HG03558 (cell line): ENCODE results near the gene SRGN.
A peak's percentile ranks its signal among the peaks of the same experiment; 100 is the strongest.
"Not testable (repeated sequence)": the region's sequence is repeated elsewhere in the genome, so short reads cannot be mapped to it uniquely, and the experiment has no call there.

ENCODE experiments used
- ATAC-seq: cut with Tn5 transposase; IDR thresholded peaks from one replicate; pipeline ENCODE4 v1.9.1; 2021; ENCODE audit warnings: moderate number of reproducible peaks; ENCODE audit not compliant: unreplicated experiment; ENCODE audit errors: extremely low read depth

Gene SRGN

DNA sequence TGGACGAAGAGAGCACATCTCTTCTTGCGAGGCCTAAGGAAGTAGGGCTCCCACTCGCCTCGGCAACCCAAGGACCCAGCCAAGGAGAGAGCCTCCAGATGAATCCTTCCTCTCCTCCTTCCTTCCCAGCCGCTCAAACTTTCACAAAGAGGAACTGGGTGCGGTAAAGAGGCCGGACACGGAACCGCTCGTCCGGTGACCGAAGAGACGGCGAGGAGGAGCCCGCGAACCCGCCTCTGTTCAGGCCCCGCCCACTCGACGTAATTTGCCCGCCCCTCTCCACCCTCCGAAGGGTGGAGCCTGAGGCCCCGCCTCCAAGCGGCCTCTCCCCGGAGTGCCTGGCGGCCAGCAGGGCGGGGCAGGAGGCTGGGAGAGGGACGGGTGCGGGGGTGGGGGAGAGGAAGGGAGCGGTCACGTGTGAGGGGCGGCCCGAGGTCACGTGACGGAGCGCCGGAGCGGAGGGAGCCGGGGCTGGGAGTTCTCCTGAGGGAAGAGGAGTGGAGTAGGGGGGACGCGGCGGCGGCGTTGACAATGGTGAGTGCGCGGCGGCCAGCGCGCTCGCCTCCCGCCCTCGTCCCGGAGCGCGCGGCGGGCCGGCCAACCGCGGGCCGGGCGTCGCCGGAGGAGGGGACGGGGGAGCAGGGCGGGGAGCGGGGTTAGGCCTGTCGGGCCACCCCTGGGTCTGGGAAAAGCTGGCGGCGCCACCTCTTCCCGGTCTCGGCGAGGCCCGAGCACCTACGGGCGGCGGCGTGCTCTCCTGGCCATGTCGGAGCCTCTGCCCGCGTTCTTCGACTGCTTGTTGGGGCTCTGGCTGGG, 36.1 kb downstream of the SRGN start, which contains the start of gene VPS26A:
VPS26A (plus strand) TSS at position 432 of the 816 bp plus-strand sequence; CDS start at position 532, 100 bp downstream.
- ATAC-seq, result peak; percentile 55

DNA sequence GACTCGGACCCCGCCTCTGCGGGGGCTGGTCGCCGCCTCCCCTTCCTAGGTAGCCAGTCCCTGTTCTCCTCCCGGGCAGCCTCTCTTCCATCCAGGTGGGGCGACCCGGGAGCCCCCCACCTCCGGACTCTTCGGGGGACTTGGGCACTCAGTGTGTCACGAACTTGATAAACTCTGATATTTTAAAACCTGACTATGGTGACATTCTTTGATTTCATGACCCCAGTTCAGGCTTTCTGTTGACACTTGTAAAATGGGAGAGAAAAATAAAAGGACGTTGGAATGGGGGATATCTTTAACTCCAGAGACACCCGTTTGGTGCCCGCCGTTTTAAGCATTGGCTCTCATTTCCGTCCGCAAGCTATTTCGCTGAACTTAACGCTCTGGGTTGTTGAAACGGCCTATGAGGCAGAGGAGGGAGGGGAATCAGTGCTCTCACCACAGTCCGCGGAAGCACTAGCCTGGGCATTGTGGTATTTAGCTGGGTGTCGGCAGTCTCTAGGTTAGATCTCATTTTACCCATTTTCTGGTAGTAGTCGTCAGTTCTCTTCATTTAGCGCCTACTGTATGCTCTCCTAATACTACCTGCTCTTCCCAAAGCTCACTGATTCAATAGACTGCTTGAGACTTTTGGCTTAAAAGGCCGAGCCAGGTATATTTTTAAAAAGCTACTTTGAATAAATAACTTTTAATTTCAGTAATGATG, 36.8 kb downstream of the SRGN start:
- no peak for ATAC-seq

DNA sequence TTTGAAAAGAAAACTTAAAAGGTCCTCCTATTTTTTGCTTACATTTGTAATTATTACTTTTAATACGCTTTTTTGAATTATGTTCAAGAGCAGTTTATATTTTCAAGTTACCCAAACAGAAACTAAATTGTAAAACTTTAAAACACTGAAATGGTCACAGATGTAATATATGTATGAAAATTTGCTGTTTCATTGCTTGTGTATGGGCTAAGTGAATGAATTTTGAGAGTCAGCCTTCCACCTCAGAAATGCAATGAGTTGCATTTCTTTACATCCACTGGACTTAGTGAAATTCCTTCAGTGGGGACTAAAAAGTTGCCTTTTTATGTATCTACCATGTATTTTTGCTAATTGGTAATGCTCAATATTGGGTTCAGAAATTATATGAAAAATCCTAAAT, 37.7 kb downstream of the SRGN start:
- no peak for ATAC-seq

DNA sequence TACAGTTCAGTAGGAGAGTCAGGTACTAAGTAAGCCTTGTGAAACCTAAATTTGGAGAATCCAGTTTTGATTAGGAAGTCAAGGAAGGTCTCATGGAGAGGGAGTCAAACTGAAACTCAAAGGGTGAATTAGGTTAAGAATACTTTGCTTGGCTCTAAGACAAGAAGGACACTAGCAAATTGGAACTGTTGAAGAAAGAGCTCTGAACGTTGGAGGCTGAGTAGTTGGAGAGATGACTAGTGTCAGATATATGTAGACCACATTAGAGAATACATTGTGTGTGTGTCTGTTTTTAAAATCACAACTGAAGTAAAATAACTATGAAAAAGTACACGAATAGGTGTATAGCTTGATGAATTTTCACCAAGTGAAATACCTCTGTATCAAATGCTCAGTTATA, 42.3 kb downstream of the SRGN start:
- ATAC-seq, result no peak

DNA sequence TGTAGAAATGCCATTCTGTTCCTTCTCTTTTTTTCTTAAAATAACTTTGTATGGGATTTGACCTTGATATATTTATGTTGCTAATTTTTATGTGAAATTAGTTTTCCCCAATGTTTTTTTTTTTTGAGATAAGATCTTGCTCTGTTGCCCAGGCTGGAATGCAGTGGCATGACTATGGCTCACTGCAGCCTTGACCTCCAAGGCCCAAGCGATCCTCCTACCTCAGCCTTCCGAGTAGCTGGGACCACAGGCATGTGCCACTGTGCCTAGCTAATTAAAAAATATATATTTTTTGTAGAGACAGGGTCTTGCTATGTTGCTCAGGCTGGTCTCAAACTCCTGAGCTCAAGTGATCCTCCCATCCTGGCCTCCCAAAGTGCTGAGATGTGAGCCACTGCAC, 52.1 kb downstream of the SRGN start:
- no peak for ATAC-seq

DNA sequence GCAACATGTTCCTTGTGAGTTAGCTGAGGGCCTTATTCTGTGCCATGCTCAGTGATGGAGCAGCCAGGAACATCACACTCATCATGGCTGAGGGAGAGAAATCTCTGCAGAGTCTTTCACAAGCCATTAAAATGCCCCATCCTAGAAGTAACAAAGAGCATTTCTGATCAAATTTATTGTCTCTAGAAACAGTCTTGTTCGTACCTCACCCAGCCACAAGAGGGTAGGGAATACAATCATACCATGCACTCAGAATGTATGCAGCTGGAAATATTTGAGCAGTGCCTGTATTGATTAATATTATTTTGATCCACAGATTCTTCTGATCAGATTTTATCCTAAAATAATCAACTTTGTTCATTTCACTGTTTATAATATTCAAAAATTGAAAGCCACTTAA, 53.4 kb downstream of the SRGN start:
- no peak for ATAC-seq

DNA sequence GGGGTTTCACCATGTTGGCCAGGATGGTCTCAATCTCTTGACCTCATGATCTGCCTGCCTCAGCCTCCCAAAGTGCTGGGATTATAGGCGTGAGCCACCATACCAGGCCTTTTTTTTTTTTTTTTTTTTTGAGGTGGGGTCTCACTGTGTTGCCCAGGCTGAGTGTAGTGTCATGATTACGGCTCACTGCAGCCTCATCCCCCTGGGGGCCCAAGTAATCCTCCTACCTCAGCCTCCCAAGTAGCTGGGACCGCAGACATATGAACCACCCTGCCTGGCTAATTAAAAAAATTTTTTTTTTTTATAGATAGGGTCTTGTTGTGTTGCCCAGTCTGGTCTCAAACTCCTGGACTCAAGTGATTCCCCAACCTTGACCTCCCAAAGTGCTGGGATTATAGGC, 54.2 kb downstream of the SRGN start:
- ATAC-seq, result not testable (repeated sequence)

DNA sequence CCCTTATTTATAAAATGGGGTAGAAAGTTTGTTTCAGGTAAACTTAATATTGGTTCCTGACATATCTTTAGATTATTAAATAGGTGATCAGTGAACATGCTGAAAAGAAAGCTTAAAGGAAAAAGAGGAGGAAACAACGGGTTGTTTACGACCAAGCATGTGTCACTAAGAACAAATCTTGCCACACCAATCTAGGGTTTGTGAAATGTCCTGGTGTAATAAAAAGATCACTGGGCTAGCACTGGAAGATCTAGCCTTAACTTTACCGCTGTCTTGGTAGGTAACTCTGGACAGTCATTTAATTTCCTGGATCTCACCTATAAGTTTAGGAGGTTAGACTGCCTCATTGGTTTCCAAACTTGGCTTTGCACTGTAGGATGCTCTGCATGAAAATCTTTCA, 55.1 kb downstream of the SRGN start:
- no peak for ATAC-seq

DNA sequence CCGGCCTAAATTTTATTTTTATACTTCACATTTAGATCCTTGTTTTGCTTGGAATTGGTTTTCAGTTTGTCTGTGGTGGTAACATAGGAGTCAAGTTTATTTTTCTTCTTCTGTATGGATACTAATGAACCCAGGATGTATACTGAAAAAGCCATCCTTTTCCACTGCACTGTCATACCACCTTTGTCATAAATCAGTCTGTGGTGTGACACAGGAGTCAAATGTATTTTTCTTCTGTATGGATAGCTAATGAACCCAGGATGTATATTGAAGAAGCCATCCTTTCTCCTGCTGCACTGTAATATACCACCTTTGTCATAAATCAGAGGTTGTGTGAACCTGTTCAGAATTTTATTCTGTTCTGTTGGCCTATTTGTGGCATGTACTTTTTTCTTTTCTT, 57.4 kb downstream of the SRGN start:
- ATAC-seq, result no peak

DNA sequence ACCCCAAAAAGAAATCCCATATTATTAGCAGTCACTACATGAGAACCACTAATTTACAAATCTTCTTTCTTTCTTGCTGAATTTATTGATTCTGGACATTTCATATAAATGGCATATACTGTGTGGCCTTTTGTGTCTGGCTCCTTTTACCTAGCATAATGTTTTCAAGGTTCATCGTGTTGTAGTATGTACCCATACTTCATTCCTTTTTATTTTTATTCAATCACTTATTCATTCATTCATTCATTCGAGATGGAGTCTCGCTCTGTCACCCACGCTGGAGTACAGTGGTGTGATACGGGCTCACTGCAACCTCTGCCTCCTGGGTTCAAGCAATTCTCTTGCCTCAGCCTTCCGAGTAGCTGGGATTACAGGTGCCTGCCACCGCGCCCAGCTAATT, 58.0 kb downstream of the SRGN start:
- no peak for ATAC-seq

DNA sequence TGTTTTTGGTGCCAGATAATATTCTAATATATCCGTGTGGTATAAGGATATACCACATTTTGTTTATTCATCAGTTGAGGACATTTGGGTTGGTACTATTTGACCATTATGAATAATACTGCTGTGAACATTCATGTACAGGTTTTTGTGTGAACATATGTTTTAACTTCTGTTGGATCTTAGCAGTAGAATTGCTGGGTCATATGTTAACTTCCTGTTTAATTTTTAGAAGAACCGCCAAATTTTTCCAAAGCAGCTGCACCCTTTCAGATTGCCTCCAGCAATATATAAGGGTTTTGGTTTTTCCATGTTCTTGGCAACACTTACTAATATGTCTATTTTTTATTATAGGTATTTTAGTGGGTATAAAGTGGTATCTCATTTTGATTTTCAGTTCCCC, 58.9 kb downstream of the SRGN start:
- no peak for ATAC-seq

DNA sequence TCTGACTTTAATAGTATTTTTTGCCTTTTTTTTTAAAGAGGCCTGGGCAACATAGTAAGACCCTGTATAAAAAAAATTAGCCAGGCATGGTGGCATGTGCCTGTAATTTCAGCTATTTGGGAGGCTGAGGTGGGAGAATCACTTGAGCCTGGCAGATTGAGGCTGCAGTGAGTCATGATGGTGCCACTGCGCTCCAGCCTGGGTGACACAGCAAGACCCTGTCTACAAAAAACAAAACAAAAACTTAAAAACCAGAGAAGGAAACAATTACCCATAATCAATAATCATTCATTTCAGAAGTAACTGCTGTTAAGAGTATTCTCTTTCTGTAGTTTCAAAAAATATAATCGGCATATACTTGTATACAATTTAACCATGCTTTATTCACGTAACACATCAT, 64.1 kb downstream of the SRGN start:
- no peak for ATAC-seq

DNA sequence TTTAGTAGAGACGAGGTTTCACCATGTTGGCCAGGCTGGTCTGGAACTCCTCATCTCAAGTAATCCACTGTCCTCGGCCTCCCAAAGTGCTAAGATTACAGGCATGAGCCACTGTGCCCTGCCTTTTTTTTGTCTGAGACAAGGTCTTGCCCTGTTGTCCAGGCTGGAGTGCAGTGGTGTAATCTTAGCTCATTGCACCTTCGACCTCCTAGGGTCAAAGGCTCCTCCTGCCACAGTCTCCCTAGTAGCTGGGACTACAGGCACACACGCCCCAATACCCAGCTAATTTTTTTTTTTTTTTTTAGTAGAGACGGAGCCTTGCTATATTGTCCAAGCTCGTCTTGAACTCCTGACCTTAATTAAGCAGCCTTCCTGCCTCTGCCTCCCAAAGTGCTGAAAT, 65.3 kb downstream of the SRGN start:
- ATAC-seq, result no peak
